CD4-positive, alpha-beta T cell treated with Interleukin-6 for 4 hours (primary cell): ENCODE results near the gene FTCDNL1.

Experiments
- DNase-seq: peaks from one replicate; pipeline ENCODE4 v3.0.0-alpha.2; 2020; ENCODE audit warnings: mixed read lengths

The FTCDNL1 gene

DNA sequence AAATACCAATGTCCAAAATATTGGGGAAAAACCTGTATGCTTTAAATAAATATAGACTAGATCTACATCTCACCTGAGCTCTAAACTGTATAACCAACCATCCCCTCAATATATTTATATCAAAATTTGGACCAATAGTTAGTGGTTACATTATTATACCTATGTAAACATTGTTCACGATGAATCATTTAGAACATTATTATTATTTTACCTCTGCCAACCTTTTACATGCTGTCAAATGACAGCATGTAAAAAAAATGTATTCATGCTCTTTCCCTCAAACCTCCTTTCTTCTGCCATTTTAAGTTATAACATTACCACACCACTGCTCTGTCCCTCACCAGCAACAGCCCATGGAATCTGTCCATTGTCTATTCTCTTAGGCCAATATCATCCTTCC, 9.6 kb downstream of the FTCDNL1 start:
- no peak for DNase-seq

DNA sequence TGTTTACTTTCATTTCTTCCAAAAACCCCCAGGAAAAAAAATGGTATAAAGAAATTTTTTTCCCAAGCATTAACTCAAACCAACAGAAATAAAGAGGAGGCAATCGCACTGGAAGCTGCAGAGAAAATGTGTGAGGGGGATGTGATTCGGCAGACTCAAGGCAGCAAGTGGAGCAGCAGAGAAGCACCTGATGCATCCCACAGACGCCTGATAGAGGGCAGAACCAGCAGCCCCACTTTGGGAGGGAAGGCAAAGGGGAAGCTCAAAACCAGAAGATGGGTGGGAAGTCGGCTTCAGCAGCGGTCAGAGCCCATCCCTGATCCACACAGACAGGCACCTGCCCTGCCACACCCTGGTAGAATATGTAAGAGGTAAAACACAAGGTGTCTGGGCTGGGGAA, 12.6 kb downstream of the FTCDNL1 start:
- DNase-seq, result no peak

DNA sequence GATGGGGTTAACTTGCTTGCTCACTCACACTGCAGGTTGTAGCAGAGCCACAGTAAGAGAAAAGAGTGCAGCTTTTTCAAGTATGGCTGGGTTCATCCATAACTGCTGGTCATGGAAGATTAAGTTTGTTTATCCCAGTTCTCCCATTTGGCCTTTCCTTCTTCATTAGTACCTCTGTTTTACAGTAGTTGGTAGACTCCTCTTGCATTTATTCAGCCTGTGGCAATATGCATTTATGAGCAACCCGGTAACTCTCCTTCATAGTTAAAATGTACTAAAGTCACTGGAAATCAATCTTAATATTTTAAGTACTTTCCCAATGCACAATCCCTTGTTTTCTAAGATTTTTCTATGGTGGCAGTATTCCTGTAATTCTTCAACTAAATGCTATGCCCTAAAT, 14.0 kb downstream of the FTCDNL1 start:
- no peak for DNase-seq

- no peak for DNase-seq
Observed at GRCh38 chr2:199833525-199833924, 17.5 kb downstream of the FTCDNL1 start.

- DNase-seq, result no peak
Observed at GRCh38 chr2:199830531-199830930, 20.5 kb downstream of the FTCDNL1 start.

- DNase-seq, result no peak
Observed at GRCh38 chr2:199829628-199830027, 21.4 kb downstream of the FTCDNL1 start.

- no peak for DNase-seq
Observed at GRCh38 chr2:199819746-199820145, 31.2 kb downstream of the FTCDNL1 start.

DNA sequence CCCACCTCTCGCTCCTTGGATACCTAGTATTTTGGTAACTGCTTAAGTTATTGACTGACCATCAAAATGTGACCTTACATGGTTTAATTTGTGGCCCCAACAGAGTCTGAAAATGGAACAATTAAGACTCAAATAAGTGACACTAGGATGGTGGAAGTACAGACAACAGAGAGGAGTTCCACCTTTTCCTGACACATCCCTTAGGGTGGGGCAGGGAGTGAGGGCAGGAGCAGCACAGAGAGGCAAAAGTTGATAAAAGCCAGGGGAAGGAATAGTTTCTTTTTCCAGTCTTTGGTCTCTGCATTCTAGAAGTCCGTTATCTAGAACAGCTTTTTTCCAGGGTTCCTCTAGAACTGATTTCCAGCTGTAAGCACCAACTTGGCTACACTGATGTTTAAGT, 32.2 kb downstream of the FTCDNL1 start:
- DNase-seq, result no peak

DNA sequence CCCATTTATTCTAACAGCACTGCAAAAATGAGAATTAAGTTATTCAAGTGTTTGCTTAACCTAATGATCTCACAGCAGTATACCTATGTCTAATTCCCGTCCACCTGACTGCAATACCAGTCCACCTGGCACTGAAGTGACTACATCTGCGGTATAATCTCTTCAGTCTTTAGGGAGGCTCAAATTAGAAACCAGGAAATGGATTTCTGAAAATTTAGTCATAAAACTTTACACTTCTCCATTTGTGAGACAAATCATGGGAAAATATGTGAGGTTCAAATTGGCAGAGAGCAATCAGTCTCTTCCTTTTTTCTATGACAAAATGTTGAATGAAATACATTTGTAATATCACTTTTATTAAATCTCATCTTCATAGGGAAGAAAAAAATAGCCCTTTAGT, 33.0 kb downstream of the FTCDNL1 start:
- no peak for DNase-seq

DNA sequence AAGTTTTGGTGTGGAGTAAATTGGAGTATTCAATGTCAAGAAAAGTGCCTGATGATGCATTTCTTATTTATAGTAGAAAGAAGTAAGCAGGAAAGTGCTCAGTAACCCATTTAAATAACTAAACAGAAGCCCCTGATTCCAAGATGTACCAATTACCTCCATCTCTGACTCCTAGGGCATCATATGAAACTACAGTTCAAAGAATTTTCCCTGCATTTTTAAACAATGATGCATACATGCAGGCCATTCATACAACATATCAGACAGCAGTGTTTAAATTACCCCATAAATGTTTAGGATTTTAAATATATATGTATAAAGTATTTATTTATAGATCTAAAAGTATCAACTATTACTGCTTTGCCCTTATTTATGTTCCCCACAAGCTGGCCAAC, 36.2 kb downstream of the FTCDNL1 start:
- DNase-seq, result no peak

- no peak for DNase-seq
Observed at GRCh38 chr2:199814101-199814816, 36.7 kb downstream of the FTCDNL1 start.

- DNase-seq, result no peak
Observed at GRCh38 chr2:199812493-199812892, 38.5 kb downstream of the FTCDNL1 start.

GRCh38 chr2:199811346-199811745, 39.6 kb downstream of the FTCDNL1 start:
- DNase-seq, result no peak

DNA sequence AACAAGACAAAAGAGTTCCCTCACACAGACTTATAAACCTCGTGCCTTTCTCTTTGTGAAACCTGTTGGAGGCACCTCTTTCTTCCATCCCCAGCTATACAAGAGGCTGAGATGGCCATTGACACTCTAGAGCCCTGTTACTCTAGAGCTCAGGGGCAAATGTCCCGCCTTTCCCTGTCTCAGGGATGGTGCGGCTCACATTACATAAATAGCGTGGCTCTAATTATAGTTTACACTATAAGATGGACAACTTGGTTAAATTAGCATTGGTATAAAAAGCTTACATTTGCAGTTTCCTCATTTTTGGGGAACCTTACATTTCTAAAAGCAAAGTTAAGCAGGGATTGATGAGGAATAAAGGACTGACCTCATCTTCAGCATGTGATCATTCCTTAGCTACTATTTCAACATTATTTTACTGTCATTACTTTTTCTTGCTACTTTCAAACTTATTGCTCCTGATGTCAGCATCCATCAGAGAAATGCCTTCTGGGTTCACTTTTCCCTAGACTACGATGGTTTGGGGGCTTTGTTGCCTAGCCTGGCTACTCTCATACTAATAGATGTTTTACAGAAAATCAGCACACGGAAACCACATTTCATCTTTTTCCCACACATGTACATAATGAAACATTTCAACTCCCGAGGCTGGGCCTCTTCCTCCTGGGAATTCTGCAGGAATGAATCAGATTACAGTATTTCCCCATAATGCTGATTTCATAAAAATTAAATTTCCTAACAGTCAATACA, 40.4 kb downstream of the FTCDNL1 start:
- no peak for DNase-seq

DNA sequence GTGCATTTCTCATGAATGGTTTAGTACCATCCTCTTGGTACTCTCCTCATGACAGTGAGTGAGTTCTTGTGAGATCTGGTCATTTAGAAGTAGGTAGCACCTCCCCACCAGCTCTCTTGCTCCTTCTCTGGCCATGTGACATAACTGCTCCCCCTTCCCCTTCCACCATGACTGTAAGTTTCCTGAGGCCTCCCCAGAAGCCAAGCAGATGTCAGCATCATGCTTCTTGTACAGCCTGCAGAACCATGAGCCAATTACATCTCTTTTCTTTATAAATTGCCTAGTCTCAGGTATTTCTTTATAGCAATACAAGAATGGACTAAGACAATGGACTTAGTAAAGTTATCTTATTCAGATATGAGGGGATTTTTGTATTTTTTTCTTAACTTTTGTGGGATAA, 43.0 kb downstream of the FTCDNL1 start:
- no peak for DNase-seq

- no peak for DNase-seq
Observed at GRCh38 chr2:199806179-199806578, 44.8 kb downstream of the FTCDNL1 start.

- DNase-seq, result no peak
Observed at GRCh38 chr2:199804831-199805230, 46.2 kb downstream of the FTCDNL1 start.

GRCh38 chr2:199798831-199799580, 52.0 kb downstream of the FTCDNL1 start:
- DNase-seq, result no peak

GRCh38 chr2:199797431-199798403, 53.3 kb downstream of the FTCDNL1 start:
- no peak for DNase-seq

DNA sequence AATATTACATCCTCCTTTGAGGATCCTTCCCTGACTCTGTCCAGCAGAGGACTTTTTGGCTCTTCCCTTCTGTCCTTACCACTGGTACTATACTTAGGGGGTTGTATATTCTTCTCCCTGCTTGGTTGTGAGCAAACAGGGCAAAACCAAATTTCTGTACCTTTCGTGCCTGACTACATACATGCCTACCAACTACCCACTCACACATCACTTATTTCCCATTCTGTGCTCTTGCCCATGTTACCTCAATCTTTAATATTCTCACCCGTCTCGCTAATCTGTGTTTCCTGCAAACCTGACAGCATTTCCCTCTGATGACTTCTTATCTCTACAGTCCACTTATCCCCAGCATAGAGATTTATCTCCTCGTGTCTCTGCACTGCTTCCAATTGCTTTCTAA, 58.6 kb downstream of the FTCDNL1 start:
- DNase-seq, result no peak

- no peak for DNase-seq
Observed at GRCh38 chr2:199791326-199791725, 59.7 kb downstream of the FTCDNL1 start.

GRCh38 chr2:199784512-199784911, 66.5 kb downstream of the FTCDNL1 start:
- no peak for DNase-seq

DNA sequence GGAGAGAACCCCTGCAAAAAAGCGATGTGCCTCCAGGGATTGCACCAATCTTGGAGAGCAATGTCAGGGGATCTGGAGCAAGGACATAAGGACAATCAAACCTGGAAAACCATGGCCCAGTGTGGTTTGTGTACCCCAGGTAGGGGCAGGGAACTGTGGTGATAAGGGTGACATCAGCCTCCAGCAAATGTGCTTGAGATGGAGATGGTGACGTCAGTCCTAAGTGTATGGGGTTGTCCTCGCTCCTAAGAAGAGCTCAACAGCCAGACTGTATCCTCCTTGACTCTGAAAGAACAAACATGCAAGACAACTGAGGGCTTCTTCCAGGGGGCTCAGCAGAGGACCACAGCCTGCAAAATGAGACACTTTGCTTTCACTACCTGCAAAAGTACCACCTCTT, 71.4 kb downstream of the FTCDNL1 start:
- DNase-seq, result no peak
